ENCODE data around the gene TPSG1. TPM values are rescaled to one million over a fixed set of nuclear protein-coding genes. Genes with fewer than 3 reads are reported as not detected.
A peak's percentile ranks its signal among the peaks of the same experiment; 100 is the strongest.

TPSG1 gene
- total and polyA plus RNA-seq, 2 experiments from 2014 or later: 0.81 TPM; not detected in 1

DNA sequence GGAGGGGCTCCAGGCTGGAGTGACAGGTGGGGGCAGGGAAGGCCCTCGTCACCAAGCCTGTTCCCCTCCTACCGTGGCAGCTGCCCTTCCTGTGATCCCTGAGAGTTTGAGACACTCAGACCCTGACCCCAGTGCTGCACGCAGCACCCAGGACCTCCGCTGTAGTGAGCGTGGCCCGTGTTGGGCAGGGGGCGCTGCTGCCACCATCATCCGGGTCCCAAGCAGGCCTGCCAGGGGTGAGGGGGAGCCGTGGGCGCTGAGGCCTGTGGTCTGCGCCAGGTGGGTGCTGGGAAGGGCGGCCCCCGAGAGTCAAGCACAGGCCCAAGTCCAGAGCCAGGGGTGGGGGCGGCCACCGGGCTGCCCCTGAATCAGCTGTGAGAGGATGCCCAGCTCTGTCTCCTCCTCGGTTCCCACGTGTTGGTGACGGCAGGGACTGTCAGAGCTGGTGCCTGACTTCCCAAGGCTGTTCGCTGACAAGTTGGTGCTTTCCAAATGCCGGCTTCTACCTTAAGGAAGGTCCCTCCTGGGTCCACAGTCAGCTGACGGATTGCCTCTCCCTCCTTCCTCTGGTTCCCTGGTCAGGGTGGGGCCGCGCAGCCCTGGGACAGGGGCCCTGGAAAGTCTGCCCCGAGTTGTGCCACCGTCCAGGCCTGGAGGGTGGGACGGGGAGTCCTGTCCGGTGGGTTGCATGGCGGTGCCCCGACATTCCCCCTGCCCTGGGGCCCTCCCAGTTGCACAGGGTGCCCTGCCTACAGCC lies 31.1 kb downstream of the TPSG1 start:
- Histone ChIP-seq H3K9me2 (ENCODE audit: insufficient read depth) (no peaks in the 10 kb centered on the region), H3F3A (replicated peaks; ENCODE audit: low read depth) (no peaks in the 10 kb centered on the region), H3K27ac (ENCODE audit: low read depth) (no peak overlapping the region), H3K4me3 (no peak overlapping the region), H3K4me2 (no peak overlapping the region), H3K4me1 (ENCODE audit: insufficient read depth) (no peaks in the 10 kb centered on the region), H4K20me1 (replicated peaks; ENCODE audit: insufficient read depth) (no peaks in the 10 kb centered on the region; the same call in 1 of the 2 replicates), H3K27me3 (ENCODE audit: insufficient read depth) (no peaks in the 10 kb centered on the region), H3K79me2 (replicated peaks; ENCODE audit: insufficient read depth) (no peaks in the 10 kb centered on the region; the same call in 1 of the 2 replicates), H3K36me3 (ENCODE audit: insufficient read depth) (no peaks in the 10 kb centered on the region), H2AFZ (no peak overlapping the region)
- TF ChIP-seq NANOG (IDR thresholded peaks at IDR 0.05; ENCODE audit: borderline replicate concordance): no peak
- TF ChIP-seq EZH2 (IDR thresholded peaks at IDR 0.05; ENCODE audit: low read depth, unreplicated experiment): no peak
- TF ChIP-seq, protein P1, sequence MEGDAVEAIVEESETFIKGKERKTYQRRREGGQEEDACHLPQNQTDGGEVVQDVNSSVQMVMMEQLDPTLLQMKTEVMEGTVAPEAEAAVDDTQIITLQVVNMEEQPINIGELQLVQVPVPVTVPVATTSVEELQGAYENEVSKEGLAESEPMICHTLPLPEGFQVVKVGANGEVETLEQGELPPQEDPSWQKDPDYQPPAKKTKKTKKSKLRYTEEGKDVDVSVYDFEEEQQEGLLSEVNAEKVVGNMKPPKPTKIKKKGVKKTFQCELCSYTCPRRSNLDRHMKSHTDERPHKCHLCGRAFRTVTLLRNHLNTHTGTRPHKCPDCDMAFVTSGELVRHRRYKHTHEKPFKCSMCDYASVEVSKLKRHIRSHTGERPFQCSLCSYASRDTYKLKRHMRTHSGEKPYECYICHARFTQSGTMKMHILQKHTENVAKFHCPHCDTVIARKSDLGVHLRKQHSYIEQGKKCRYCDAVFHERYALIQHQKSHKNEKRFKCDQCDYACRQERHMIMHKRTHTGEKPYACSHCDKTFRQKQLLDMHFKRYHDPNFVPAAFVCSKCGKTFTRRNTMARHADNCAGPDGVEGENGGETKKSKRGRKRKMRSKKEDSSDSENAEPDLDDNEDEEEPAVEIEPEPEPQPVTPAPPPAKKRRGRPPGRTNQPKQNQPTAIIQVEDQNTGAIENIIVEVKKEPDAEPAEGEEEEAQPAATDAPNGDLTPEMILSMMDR (conservative IDR thresholded peaks at IDR 0.05; ENCODE audit: low read depth in 2 of 2): peak in 1 of 2 experiments; percentile 48; a peak in 1 of 4 replicates
- TF ChIP-seq, protein P2, sequence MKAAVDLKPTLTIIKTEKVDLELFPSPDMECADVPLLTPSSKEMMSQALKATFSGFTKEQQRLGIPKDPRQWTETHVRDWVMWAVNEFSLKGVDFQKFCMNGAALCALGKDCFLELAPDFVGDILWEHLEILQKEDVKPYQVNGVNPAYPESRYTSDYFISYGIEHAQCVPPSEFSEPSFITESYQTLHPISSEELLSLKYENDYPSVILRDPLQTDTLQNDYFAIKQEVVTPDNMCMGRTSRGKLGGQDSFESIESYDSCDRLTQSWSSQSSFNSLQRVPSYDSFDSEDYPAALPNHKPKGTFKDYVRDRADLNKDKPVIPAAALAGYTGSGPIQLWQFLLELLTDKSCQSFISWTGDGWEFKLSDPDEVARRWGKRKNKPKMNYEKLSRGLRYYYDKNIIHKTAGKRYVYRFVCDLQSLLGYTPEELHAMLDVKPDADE (IDR thresholded peaks at IDR 0.05): no peak
- DNase-seq (ENCODE audit: low spot score) (no peak), ATAC-seq (peak; percentile 24)
- no peaks in the 10 kb centered on the region for H3K9me3 Mint-ChIP-seq
- no peak overlapping the region for H3K27ac Mint-ChIP-seq
- H3K4me3 Mint-ChIP-seq: no peak overlapping the region
- H3K4me1 Mint-ChIP-seq: peaks cover 3% of the 10 kb centered on the region; the same call in 1 of the 3 replicates
- no peaks in the 10 kb centered on the region for H3K36me3 Mint-ChIP-seq (ENCODE audit: low read depth)
- peaks cover 6% of the 10 kb centered on the region for H3K27me3 Mint-ChIP-seq (ENCODE audit: insufficient read depth, low read depth, poor library complexity)

DNA sequence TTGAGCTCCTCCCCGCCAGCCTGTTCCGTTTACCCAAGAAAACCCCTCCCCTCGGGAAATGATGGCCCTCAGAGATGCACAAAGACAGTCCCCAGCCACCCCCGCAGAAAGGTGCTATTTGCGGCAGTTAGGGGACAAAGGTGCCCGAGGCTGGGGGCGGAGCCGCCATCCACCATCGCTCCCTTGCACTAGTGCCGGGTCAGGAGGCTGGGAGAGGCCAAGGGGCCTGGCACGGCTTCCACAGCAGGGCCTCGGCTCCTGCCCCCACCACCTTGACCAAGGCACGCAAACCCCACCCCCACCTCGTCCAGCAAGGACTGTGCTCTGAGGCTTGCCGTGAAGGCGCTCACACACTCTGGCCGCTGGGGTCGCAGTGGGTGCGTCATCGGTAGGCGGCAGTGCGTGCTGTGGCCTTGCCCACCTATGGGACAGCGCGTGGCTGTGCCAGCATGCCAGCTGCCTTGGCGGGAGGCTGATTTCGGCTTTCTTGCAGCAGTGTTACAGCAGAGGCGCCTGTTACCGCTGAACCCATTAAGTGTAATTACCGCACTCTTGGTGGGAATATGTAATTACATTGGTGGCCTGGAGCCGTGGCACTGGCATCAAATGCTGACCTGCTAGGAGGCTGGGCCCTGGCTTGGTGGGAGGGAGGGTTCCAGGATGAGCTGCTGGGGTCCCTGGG lies 31.8 kb downstream of the TPSG1 start:
- Histone ChIP-seq H3F3A (replicated peaks; ENCODE audit: low read depth) (no peaks in the 10 kb centered on the region), H3K27ac (ENCODE audit: low read depth) (no peak overlapping the region), H4K20me1 (replicated peaks; ENCODE audit: insufficient read depth) (no peaks in the 10 kb centered on the region; the same call in 1 of the 2 replicates), H3K4me1 (ENCODE audit: insufficient read depth) (no peaks in the 10 kb centered on the region), H3K36me3 (ENCODE audit: insufficient read depth) (no peaks in the 10 kb centered on the region), H3K4me3 (no peak overlapping the region), H2AFZ (no peak overlapping the region), H3K9me2 (ENCODE audit: insufficient read depth) (no peaks in the 10 kb centered on the region), H3K79me2 (replicated peaks; ENCODE audit: insufficient read depth) (no peaks in the 10 kb centered on the region; the same call in 1 of the 2 replicates), H3K27me3 (ENCODE audit: insufficient read depth) (no peaks in the 10 kb centered on the region), H3K4me2 (no peak overlapping the region)
- H3K27ac Mint-ChIP-seq: no peak overlapping the region
- DNase-seq (ENCODE audit: low spot score) (no peak), ATAC-seq (no peak)
- no peaks in the 10 kb centered on the region for H3K9me3 Mint-ChIP-seq
- H3K27me3 Mint-ChIP-seq (ENCODE audit: insufficient read depth, low read depth, poor library complexity): peaks cover 6% of the 10 kb centered on the region
- no peak overlapping the region for H3K4me3 Mint-ChIP-seq
- peaks cover 3% of the 10 kb centered on the region; the same call in 1 of the 3 replicates for H3K4me1 Mint-ChIP-seq
- H3K36me3 Mint-ChIP-seq (ENCODE audit: low read depth): no peaks in the 10 kb centered on the region
- no peak for TF ChIP-seq ZNF331 (CRISPR knock-in tag; IDR thresholded peaks at IDR 0.05; ENCODE audit: low read depth)
- no peak for TF ChIP-seq POLR2AphosphoS5 (IDR thresholded peaks at IDR 0.05; ENCODE audit: low read depth)
- TF ChIP-seq, protein P2 (IDR thresholded peaks at IDR 0.05): no peak
- no peak for TF ChIP-seq NANOG (IDR thresholded peaks at IDR 0.05; ENCODE audit: borderline replicate concordance)
- TF ChIP-seq ZNF114 (CRISPR knock-in tag; IDR thresholded peaks at IDR 0.05): no peak
- TF ChIP-seq, protein P3, sequence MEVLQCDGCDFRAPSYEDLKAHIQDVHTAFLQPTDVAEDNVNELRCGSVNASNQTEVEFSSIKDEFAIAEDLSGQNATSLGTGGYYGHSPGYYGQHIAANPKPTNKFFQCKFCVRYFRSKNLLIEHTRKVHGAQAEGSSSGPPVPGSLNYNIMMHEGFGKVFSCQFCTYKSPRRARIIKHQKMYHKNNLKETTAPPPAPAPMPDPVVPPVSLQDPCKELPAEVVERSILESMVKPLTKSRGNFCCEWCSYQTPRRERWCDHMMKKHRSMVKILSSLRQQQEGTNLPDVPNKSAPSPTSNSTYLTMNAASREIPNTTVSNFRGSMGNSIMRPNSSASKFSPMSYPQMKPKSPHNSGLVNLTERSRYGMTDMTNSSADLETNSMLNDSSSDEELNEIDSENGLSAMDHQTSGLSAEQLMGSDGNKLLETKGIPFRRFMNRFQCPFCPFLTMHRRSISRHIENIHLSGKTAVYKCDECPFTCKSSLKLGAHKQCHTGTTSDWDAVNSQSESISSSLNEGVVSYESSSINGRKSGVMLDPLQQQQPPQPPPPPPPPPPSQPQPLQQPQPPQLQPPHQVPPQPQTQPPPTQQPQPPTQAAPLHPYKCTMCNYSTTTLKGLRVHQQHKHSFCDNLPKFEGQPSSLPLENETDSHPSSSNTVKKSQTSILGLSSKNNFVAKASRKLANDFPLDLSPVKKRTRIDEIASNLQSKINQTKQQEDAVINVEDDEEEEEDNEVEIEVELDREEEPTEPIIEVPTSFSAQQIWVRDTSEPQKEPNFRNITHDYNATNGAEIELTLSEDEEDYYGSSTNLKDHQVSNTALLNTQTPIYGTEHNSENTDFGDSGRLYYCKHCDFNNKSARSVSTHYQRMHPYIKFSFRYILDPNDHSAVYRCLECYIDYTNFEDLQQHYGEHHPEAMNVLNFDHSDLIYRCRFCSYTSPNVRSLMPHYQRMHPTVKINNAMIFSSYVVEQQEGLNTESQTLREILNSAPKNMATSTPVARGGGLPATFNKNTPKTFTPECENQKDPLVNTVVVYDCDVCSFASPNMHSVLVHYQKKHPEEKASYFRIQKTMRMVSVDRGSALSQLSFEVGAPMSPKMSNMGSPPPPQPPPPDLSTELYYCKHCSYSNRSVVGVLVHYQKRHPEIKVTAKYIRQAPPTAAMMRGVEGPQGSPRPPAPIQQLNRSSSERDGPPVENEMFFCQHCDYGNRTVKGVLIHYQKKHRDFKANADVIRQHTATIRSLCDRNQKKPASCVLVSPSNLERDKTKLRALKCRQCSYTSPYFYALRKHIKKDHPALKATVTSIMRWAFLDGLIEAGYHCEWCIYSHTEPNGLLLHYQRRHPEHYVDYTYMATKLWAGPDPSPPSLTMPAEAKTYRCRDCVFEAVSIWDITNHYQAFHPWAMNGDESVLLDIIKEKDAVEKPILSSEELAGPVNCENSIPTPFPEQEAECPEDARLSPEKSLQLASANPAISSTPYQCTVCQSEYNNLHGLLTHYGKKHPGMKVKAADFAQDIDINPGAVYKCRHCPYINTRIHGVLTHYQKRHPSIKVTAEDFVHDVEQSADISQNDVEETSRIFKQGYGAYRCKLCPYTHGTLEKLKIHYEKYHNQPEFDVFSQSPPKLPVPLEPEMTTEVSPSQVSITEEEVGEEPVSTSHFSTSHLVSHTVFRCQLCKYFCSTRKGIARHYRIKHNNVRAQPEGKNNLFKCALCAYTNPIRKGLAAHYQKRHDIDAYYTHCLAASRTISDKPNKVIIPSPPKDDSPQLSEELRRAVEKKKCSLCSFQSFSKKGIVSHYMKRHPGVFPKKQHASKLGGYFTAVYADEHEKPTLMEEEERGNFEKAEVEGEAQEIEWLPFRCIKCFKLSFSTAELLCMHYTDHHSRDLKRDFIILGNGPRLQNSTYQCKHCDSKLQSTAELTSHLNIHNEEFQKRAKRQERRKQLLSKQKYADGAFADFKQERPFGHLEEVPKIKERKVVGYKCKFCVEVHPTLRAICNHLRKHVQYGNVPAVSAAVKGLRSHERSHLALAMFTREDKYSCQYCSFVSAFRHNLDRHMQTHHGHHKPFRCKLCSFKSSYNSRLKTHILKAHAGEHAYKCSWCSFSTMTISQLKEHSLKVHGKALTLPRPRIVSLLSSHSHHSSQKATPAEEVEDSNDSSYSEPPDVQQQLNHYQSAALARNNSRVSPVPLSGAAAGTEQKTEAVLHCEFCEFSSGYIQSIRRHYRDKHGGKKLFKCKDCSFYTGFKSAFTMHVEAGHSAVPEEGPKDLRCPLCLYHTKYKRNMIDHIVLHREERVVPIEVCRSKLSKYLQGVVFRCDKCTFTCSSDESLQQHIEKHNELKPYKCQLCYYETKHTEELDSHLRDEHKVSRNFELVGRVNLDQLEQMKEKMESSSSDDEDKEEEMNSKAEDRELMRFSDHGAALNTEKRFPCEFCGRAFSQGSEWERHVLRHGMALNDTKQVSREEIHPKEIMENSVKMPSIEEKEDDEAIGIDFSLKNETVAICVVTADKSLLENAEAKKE (CRISPR knock-in tag; IDR thresholded peaks at IDR 0.05): no peak

Measured in GM23338 (cell line).